ENCODE data around the gene C2CD4A. TPM values are rescaled to one million over a fixed set of nuclear protein-coding genes. Genes with fewer than 3 reads are reported as not detected.

The C2CD4A gene
- total RNA-seq, 1 donor from 2014 or later = 0.50 TPM

DNA sequence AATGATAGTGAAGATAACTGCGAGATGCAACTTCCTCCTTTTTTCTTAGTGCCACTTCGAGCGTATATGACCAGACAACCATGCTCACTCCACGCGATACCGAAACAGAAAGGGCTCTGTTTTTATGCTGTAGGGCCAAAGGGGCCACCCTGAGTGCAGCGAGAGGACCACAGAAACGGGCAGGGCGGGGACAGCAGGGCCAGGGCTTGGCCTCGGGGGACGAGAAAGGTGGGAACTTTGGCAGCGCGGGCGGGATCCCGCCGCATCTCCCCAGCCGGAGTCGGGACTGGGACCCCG, 7.0 kb upstream of the C2CD4A start:
- ATAC-seq = peak; percentile 66
- DNase-seq (ENCODE audit: low spot score) = no peak

DNA sequence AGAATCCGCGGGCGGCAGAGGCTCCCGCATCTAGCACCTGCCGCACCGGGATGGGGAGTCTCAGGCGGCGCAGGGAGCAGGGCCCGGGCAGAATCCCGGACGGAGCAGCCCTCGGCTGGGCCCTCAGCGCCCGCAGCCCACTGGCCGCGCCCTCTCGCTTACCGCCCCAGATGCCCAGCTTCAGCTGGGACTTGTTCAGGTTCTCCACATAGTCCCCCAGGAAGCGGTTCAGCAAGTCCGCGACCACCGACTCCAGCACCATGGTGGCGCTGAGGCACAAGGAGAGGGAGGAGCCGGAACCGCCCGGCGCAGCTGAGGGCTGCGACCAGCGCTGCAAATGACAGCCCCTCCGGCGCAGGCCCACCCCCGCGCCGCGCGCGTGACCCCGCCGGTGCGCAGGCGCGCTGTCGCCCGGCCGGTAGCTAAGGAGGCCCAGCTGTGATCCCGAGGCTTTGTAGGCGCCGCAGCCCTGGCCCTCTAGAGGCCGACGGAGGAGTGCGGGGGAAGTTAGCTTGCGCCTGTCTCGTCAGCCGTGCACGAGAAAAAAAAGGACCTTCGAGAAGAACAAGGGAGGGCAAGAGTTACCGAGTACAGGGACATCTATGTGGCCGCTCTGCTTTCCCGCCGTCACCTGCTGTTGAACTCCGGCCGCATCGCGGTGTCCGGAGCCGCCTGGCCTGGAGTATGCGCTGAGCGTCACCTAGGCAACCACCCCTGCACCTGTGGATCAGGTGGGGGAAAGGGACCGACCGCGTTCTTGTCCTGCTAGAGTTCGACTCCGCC, 6.5 kb upstream of the C2CD4A start, which contains the start of gene VPS13C:
TSS of gene VPS13C (minus strand) at position 335 of the 783 bp plus-strand sequence. CDS start at position 262, 73 bp downstream.
- peak; percentile 94 for DNase-seq (ENCODE audit: low spot score)
- ATAC-seq = peak; percentile 95

DNA sequence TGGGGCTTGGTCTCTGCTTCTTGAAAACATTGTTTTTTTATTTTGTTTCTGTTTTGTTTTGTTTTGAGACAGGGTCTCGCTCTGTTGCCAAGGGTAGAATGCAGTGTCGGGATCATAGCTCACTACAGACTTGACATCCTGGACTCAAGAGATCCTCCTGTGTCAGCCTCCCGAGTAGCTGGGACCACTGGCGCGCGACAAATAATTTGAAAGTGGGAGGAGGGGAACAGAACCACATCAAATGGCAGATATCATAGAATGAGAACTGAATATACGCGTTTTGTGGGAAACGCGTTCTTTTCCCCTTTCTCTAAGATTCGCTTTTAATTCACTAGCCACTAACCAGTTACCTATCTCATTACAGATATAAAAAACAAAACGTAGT, 5.9 kb upstream of the C2CD4A start:
- ATAC-seq (no peak), DNase-seq (ENCODE audit: low spot score) (no peak)

DNA sequence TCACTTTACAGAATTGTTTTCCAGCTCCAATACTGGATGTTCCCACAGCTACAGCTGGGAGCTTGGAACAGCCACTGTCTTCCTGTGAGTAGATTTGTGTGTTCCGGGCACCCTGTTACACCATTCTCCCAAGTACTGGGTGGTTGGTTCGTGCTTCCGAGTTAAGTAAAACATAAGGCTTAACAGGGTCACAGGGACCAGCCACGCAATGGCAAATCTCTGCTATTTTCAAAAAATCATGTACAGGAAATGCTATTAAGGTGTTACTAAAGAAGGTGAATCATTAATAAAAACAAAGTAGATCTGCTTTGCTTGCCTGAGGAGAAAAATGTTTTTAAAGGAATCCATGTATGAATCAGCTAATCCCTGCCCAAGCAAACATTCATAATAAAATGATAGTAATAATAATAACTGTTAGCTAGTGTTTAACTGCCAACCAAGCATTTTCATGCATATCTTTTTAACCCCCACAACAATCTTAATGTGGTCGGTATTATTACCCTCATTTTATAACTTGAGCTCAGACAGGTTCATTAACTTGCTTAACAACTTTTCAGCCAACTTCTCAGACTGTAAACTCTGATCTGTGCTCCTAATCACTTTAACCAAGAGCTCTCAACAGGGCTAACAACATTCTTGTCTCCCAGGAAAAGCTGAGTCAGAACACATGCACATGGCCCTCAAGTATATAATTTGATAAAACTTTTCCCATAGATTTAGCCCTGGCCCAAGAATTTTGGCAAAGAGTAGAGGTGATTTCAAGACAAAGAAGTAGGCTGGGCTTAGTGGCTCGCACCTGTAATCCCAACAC, 2.7 kb upstream of the C2CD4A start:
- no peak for DNase-seq (ENCODE audit: low spot score)
- no peak for ATAC-seq

DNA sequence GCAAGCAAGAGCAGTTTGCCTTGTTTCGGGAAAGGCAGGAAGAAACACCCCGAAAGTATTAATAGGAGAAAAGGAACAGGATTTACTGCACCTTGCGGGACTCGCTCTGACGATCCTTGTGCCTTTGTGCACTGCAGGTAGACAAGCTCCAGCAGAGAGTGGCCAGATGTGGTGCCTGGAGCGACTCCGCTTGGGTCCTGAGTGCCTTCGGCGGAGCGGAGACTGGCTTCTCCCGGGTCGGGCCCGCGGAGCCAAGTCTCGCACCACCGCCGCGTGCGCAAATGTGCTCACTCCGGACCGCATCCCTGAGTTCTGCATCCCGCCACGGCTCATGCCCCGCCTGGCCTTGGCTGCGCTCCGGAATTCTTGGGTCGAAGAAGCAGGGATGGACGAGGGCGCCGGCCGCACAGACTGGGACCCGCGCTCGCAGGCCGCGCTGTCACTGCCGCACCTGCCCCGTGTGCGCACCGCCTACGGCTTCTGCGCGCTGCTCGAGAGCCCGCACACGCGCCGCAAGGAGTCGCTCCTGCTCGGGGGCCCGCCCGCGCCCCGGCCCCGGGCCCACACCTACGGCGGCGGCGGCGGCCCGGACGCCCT, 769 bp downstream of the C2CD4A start:
- ATAC-seq (peak; percentile 15), DNase-seq (ENCODE audit: low spot score) (peak; percentile 55)

DNA sequence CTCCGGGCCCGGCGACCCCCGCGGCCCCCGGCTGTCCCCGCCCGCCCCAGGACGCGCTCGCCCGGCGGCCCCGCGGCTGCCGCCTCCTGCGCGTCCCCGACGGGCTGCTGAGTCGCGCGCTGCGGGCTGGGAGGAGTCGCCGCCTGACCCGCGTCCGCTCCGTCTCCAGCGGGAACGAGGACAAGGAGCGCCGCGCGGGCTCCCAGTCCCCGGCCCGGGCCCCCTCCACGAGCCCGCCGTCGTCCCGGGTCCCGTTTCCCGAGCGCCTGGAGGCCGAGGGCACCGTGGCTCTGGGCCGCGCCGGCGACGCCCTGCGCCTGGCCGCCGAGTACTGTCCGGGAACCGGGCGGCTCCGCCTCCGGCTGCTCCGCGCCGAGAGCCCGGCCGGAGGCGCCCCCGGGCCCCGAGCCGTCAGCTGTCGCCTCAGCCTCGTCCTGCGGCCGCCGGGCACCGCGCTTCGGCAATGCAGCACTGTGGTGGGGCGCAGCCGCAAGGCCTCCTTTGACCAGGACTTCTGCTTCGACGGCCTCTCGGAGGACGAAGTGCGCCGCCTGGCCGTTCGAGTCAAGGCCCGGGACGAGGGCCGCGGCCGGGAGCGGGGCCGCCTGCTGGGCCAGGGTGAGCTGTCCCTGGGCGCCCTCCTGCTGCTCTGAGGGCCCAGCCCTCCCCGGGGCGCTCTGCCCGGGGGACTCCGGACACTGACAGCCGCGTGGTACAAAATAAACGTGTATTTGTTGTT, 1.5 kb downstream of the C2CD4A start:
- peak; percentile 69 for ATAC-seq
- DNase-seq (ENCODE audit: low spot score) = peak; percentile 65

DNA sequence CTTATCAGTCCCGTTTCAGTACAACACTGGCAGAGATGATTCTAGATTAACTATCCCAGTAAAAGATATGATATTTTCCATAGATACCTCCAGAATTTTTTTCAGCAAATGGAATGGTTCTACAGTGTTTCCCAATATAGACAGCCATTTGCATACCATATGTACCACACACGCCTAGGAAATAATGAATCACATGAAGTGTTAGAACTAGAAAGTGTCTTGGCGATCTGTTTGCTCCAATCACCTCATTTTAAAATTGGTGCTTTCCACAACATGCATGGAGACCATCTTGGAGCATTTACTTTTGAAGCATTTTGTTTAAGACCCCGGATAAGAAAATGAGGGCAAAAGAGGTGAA, 2.0 kb downstream of the C2CD4A start:
- no peak for DNase-seq (ENCODE audit: low spot score)
- ATAC-seq = no peak

DNA sequence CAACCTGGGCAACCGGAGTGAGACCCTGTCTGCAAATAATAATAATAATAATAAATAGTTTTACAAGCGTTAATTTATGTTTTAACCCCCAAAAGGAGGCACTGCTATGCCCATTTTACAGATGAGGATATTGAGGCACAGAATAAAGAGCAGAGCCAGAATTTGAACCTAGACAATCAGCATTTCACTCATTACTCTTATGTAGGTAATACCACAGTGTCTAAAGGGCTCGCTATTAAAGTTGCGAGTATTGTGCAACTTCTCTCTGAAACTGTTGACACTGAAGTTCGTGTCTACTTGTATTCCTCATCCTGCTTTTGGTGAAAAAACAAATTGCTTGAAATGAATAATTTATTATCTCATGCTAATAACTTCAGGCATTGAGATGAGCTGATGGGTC, 2.8 kb downstream of the C2CD4A start:
- DNase-seq (ENCODE audit: low spot score) (no peak), ATAC-seq (no peak)

DNA sequence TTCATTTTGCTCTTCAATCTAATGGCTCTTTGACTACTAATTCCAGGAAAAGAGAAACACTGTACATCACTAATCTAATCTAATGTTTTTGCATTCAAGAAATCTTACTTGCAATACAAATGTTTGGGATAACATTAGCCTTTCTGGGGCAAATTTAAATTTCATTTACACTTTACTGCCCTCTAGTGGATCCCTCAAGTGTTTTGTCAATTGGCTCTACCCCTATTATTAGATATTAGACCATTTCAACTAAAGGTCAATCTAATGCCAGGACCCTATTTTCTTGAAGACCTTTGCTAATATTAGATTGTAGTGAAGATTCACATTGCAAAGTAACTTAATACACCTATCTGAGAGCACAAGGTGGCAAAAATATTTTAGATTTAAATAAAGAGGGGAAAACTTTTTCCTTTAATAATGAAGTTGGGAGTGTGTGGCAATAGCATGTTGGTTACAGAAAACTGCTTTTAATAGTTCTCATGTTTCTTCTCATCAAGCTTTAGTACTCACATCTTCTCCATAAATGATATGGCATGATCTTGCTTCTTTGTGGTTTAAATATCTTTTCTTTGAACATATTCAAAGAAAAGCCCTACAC, 5.0 kb downstream of the C2CD4A start:
- DNase-seq (ENCODE audit: low spot score) = no peak

DNA sequence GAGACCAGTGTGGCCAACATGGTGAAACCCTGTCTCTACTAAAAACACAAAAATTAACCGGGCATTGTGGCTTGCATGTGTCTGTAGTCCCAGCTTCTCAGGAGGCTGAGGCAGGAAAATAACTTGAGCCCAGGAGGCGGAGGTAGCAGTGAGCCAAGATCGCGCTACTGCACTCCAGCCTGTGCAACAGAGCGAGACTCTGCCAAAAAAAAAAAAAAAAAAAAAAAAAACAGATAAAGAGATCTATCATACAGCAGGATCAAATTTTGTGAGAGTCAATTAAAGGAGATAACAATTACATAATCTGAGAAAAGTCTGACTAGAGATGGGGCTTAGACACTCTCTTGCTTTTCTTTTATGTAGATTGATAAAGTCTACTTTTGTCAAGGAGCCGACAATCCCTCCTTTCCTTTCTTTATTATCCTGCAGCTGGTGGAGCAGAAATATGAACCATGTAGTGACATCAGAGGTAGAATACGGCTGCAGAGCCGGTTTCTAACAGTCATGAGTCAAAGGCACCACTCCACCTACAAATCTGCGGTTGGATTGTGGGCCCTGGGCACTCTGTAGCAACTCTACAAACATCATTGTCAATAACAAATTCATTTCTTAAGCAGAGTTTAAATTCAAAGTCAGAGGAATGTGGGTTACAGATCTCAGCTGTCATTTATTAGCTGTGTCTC, 9.0 kb downstream of the C2CD4A start:
- no peak for DNase-seq (ENCODE audit: low spot score)
- ATAC-seq = no peak

More for the DNA sequence above, 5.0 kb downstream of the C2CD4A start:
- ATAC-seq = peak; percentile 43

DNA sequence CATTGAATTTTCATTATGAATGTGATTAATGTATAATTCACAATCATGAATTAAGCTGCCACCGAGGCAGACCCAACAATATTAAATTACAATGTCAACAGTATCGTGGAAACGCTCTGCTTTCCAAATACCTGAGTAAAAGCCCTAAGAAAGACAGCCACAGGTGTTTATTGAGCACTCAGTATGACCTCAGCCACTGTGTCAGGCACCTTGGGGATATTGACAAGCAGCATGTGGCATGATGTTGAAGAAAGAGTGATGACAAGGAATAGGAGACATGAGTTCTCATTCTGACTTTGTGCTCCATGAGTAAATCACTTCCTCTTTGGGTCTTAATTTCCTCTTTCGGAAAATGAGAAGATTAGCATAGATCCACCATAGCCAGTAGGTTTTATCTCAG, 12.8 kb downstream of the C2CD4A start:
- ATAC-seq (no peak), DNase-seq (ENCODE audit: low spot score) (no peak)

DNA sequence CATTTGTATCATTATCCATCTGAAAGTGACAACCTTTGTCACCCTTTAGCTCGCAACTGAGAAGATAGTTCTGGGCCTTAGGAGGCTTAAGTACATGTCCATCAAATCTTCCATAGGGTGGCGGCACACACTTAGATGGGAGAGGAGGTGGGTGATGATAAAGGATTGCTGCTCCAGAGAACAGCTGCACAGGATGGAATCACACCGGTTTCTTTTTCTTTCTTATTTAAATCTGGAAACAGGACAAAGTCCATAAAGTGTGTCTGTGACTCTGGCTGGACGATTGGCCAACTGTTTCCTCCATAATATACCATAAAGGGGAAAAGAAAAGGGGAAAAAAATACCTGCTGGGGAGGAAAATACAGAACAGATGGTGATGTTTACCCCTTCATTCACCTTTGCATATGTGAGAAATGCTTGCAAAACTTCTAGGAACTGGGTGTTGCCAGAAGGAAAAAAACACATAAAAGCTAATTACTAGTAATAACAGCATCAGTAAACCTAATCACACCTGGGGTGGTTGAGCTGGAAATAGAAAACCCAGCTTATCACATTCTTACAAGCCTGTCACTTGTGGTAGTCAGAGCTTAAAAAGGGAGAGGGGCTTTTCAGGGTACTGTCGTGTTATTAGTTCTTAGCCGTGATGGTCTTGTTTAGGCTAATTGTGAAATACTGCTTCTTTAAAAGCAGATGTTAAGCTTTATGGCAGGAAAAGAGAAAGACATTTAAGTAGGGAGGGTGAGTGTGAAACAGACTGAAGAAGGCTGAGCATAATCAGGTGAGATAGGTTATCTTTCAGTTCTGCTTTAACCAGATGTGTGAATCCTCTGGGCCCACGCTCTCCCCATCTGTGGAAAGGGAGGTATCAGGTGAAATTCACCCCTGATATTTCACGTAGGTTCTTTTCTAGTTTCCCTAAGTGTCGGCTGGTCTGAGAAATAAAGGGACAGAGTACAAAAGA, 16.7 kb downstream of the C2CD4A start:
- no peak for ATAC-seq

DNA sequence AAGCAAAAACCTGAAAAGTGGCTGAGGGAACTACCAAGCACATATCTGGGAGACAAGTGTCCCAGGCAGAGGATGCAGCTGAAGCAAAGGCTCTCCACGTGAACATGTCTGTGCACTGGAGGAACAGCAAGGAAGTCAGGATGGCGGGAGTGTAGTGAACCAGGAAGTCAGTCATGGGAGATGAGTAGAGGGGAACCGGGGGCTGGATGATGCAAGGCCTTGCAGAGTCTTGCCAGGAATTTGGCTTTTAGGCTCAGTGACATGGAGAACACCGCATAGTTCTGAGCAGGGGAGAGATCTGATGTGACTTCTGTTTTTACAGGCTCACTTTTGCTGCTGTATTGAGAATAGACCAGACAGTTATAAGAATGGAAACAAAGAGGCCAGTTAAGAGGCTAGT, 19.0 kb downstream of the C2CD4A start:
- ATAC-seq (no peak), DNase-seq (ENCODE audit: low spot score) (no peak)

More for the DNA sequence above, 16.7 kb downstream of the C2CD4A start:
- DNase-seq (ENCODE audit: low spot score) = no peak

DNA sequence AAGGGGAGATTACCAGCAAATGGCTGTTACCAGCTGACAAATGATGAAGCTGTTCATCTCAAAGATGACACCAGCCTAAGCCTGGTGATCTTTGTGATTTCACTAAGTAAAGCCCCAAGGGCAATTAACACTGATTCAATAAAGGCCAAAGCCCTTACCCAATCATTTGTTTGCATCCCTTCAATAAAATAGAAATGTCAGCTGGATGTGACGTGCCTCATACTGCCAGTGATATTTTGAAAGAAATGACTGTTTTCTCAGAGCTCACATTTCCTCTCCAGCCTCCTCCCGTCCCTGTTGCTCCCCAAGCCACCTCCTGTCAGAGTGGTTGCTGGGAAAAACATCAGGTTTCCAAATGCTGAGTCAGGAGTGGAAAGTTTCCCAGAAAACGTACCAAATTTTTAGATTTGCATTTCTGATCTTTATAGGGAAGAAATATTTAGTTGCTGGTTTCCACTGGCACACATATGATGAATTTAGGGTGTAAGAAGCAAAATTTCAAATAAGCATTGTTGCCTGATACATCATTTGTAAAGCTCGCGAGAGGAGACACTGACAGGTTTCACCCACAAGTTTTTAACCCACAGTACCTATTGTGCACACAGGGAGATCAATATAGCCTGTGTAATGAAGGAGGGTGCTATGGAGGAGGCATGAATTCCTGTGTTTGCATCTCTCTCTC, 21.0 kb downstream of the C2CD4A start:
- peak; percentile 42 for ATAC-seq
- DNase-seq (ENCODE audit: low spot score) = no peak

DNA sequence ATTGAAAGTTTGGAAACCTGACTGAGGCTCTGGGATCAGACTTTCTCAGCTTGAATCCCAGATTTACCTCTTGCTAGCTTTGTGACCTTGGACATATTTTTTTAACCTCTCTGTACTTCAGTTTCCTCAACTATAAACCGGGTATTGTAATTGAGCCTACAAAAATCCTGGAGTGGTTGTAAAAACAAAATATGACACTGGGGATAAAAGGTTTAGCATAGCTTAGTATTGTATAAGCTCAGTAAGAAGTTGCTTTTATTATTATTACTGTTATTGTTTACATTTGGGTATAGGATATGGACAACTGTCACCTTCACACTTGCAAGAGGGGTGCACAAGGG, 21.5 kb downstream of the C2CD4A start:
- DNase-seq (ENCODE audit: low spot score) (no peak), ATAC-seq (no peak)

DNA sequence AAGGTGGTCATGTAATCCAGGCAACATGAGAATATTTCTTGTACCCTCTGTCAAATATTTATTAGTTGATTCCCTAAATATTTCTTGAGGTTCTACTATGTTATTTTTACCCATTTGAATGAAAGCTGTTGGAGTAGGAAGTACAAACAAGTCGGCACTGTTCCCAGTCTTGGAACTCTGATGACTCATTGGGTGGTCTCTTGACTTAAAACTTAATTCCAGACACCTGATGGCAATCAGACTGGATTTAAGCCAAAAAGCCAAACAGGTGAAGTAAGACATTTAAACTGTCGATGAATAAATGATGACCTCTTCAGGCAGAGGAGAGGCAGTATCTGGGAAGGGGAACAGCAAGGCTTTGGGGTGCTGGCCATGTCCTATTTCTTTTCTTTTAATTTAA, 22.8 kb downstream of the C2CD4A start:
- no peak for ATAC-seq
- no peak for DNase-seq (ENCODE audit: low spot score)

DNA sequence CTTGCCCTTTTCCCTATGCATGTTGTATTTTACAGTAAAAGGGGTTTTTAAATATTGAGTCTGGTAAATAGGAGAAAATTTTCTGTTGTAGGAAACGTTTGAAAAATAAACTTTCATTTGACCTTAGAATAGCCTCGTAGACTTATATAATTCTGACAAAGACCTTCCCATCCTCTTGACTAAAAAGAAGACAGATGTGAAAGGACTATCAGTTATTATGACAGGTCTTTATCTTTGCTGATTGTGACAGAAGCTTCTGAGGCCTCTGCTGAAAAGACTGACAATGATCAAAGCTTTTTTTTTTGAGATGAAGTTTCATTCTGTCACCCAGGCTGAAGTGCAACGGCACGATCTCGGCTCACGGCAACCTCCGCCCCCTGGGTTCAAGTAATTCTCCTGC, 24.2 kb downstream of the C2CD4A start:
- no peak for DNase-seq (ENCODE audit: low spot score)
- no peak for ATAC-seq

DNA sequence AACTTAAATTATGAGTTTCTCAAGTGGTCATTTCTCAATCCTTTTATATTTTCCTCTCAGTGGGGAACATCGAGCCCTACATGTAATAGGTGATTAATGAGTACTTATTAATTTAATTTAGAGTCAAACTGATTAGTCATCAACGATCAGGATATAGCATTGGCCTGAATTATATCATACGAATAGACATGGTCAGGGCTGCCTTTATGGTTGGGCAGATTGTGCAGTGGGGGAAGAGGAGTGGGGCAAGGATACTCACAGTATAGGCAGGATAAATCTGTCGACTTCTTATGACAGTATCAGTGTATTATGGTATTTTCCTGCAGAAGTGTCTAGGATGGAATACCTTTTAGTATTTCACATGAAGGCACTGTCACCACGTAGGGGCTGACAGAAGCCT, 27.0 kb downstream of the C2CD4A start:
- ATAC-seq (no peak), DNase-seq (ENCODE audit: low spot score) (no peak)

DNA sequence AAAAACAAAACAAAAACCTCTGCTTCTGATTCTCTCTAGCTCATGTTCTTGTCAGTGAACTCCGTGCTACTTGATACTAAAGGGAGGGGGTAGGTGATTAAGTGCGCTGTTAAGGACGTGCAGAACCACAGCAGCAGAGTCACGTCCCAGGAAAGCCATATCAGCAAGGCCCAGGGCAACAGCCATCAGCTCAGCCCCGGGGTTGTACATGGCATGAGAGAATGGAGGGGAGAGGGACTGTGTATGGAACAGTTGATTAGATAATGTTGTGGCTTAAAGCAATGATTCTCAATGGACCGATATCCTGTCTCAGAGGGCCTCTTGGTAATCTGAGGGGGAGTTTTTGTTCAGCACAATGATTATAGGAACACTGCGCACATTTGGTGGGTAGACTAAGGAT, 27.6 kb downstream of the C2CD4A start:
- ATAC-seq = no peak
- no peak for DNase-seq (ENCODE audit: low spot score)

Measured in left lobe of liver (tissue), 2 donors.